NCI-H2227 (cell line): ENCODE measurements around the gene SND1.

Experiments
- DNase-seq: peaks from one replicate; lab custom pipeline; 2025; ENCODE audit not compliant: unreplicated experiment; lab: John Stamatoyannopoulos, UW

Gene SND1

DNA sequence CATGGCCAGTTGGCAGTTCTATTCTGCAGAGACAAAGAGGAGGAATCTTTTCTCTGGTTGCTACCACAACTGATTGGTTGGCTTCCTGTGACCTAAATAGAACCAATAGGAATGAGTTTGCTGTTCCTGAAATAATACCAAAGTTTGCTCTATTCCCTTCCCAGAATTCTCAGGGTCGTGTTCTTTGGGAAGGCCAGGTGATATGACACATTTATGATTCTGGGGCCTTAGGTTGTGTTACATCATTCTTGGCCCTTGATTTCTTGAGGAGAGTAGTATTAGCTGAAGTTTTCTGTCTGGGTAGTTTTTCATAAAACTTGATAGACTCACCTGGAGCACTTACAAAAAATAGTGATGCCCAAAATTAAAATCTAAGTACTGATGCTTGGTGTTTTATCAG, 207.3 kb downstream of the SND1 start:
- no peak for DNase-seq

DNA sequence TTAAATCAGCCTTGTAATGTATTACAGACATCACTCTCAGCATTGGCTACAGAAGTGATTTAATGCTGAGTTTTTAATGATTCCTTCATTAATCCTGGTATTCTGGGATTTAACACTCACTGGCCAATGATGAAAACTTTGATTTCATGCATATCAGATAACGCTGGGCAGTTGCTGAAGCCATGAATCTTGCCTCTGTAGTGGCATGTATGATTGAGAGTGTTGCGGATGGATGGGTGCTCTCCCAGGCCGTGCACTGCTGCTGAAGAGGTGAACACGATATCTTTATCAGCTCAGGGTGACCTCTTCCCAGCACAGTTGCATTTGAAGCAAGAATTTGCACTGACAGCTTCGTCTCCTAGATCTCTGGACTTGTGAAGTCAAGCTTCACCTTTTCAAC, 210.5 kb downstream of the SND1 start:
- DNase-seq: no peak

GRCh38 chr7:127863082-127863481, 211.1 kb downstream of the SND1 start:
- no peak for DNase-seq

- no peak for DNase-seq
These were observed 213.5 kb downstream of the SND1 start for GRCh38 chr7:127865466-127865865.

- DNase-seq: no peak
These were observed 218.4 kb downstream of the SND1 start for GRCh38 chr7:127870231-127870907.

DNA sequence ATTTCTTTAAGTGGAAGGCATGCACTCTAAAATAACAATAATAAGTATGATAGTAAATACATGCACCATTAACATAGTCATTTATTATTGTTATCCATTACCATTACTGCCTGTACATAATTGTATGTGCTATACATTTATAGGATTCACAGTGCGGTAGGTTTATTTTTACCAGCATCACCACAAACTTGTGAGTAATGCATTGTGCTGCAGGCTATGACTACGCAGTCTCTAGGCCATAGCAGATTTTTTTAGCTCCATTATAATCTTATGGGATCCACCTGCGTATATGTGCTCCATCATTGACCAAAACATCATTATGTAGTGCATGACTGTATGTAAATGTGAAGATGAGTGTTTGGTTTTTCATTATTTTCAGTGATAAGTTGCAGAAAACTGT, 219.2 kb downstream of the SND1 start:
- DNase-seq: no peak

GRCh38 chr7:127872122-127872521, 220.1 kb downstream of the SND1 start:
- DNase-seq: no peak

DNA sequence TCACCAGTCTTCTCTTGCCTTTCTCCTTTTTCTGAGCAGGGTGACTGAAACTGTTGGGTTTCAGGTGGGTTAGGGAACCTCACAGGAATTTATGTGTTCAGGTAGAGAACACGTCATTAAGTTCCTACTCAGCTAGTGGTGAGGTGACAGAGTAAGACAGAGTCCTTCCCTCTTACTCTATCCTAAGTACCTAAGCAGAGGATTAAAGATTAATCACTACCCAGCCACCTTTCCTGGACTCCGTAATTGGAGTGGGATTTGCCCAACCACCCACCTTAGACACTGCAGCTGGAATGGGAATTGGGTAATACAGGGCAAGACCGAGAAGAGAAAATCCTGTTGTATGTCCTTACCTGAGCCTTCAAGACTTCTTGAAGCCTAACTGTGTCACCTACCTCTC, 221.2 kb downstream of the SND1 start:
- DNase-seq: no peak

DNA sequence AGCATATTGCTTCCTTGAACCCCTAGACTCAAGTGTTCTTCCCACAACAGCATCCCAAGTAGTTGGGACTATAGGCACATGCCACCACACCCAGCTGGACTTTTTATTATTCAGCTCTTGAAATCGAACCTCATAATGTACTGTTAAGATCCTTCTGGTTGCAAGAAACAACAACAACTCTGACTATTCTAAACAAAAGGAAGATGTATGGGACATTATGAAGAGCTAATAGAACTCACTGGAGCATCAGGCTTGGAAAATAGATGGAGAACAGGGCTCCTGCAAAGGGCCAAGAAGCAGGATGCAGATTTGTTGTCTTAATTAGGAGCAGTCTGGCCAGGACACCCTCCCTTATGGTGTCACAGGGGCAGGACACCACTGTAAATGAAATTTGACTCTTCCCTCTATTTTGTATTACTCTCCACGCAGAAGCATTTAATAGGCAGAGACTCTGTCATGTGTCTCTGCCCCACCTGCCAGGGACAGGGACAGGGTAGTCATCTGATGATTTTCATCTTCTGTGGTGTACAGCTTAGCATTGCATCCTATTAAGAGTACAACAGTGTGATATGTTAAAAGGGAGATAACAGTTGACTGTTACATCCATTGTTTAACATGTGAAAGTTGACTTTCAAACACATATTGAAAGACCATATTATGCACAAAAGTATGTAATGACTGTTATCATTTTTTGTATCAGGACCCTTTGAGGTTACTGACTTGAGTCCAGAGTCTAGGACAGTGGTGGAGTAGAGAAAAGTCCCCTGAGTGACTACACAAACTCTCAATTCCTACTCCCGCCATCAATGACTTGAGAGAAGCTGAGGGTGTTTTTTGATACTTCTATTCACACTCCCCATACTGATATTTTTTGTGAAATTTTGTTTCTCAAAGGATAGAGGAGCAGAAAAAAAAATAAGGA, 222.0 kb downstream of the SND1 start:
- no peak for DNase-seq

- DNase-seq: no peak
These were observed 223.1 kb downstream of the SND1 start for GRCh38 chr7:127874951-127875608.

GRCh38 chr7:127876393-127876792, 224.4 kb downstream of the SND1 start:
- DNase-seq: no peak

GRCh38 chr7:127877951-127878350, 226.0 kb downstream of the SND1 start:
- no peak for DNase-seq

GRCh38 chr7:127878791-127879190, 226.8 kb downstream of the SND1 start:
- no peak for DNase-seq

DNA sequence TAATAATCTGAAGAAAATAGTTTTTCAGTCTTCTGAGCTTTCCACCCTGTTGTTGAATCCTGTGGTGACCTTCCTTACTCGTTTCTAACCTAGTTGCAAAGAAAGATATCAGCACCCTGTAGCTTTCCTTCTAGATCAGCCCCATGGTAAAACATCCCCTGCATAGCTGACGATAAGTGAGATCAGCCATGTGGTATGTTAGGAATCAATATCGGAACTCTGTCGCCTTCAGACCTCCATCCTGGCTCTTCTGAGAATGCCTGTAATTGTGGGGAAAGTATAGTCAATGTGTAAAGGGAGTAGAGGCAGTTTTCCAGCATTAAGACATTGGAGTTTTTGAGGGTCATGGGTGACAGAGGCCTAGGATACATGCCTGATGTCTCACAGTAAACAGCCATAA, 227.4 kb downstream of the SND1 start:
- DNase-seq: no peak

- no peak for DNase-seq
These were observed 227.9 kb downstream of the SND1 start for GRCh38 chr7:127879942-127880341.

DNA sequence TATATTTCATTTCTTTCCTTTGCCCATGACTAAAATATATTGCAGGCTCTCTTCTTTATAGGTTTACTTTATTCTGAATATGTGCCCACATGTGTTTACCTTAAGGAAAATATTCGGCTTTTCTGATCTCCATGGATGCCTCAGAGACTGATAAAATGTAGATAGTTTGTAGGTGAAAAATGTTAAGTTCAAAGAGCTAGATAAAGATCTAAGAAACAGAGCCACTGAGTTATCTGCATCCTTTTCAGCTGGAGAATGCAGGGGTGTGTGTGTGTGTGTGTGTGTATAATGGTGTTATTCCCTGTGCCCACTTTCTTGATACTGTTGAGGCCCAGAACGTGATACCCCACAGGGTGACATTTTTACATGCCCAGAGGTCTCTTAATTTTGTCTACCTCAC, 228.5 kb downstream of the SND1 start:
- DNase-seq: no peak

- DNase-seq: no peak
These were observed 229.6 kb downstream of the SND1 start for GRCh38 chr7:127881564-127881963.

DNA sequence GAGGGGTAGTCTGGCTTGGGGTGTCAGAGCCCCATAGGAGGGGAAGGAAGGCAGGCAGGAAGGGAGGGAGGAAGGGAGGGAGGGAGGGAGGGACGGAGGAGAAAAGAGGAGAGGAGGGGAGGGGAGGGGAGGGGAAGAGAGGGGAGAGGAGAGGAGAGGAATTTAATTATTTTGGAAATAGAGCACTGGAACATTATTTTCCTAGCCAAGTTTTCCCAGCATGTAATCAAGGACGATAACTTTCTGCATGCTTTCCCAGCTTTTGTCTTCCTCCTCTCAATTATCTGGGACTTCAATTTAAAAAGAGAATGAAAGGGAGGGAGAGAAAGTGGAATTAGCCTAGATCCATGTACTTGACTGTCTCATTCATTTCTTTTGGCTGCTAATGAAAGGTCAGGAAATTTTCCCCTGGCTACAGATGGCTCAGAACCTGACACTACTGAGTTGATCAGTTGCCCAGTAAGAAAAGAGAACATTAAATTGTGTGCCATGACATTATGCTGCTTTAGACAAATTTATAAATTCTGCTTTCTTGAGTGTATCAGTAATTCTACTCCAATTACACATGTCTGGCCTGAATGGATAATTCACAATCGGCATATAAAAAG, 230.4 kb downstream of the SND1 start:
- DNase-seq: no peak

DNA sequence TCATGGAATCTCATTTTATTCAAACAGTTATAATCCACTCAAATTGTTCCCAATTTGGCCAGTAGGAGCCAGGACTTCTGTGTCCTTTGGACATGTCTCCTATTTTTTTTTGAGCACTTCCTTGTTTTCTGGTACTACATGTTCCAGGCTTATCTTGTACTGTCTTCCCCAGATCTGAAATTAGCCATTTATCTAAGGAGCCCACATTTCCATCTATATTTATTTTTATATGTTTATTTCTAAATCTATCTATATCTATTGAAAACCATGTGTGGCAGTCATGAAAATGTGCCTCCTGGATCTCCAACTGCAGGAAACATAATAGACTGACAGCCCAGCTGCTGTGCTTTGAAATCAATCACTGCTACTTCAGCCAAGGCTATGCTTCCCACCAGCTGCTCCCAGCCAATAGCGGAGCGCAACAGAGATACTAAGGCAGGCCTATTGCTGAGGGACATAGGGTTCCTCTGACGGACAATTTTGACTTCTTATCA, 232.1 kb downstream of the SND1 start:
- no peak for DNase-seq

- DNase-seq: no peak
These were observed 233.3 kb downstream of the SND1 start for GRCh38 chr7:127885222-127885772.

DNA sequence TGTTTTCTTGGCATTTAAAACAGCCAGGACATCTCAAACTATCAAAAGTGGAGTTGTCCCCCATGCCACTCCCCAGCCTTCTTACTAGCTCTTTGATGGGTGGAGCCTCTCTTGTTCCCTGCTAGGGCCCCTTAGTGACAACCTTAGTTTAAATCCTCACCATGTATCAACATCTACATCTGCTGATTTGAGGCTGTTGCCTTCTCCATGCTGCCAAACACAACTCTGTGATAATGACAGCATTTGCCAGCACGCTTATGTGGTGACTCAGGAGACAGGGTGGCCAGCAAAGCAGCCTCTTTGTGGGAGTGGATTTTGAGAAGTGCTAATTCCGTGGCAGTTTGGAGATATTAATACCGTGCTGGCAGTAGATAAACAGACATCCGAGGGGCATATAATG, 233.8 kb downstream of the SND1 start:
- DNase-seq: no peak
